ENCODE results near the gene BPIFA1.

DNA sequence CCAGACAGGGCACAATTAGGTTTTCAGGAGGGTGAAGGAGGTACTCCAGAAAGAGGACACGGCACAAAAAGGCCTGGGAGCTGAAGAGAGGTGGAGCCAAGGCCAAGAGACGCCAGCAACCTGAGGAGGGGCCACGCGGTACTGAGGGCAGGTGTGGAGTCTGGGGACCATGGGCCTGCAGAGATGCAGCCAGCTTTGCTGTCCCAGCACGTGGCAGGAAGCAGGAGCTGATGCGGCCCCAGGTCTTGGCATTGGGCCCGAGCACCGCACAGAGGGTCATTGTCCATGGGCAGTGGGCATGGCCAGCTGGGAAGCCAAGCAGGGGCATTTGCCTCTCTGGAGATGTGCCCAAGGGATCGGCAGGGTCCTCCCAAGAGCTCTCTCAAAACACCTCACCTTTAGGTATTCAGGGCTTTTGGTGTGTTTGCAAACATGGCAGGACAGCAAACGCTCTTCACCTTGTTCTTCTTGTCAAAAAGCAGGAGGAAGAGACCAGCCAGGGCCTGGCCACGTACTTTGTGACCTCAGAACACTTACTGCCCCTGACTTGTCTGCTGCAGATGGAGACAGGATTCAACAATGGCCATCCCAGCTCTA is 45.9 kb downstream of the BPIFA1 start:
- TF ChIP-seq, protein P1, sequence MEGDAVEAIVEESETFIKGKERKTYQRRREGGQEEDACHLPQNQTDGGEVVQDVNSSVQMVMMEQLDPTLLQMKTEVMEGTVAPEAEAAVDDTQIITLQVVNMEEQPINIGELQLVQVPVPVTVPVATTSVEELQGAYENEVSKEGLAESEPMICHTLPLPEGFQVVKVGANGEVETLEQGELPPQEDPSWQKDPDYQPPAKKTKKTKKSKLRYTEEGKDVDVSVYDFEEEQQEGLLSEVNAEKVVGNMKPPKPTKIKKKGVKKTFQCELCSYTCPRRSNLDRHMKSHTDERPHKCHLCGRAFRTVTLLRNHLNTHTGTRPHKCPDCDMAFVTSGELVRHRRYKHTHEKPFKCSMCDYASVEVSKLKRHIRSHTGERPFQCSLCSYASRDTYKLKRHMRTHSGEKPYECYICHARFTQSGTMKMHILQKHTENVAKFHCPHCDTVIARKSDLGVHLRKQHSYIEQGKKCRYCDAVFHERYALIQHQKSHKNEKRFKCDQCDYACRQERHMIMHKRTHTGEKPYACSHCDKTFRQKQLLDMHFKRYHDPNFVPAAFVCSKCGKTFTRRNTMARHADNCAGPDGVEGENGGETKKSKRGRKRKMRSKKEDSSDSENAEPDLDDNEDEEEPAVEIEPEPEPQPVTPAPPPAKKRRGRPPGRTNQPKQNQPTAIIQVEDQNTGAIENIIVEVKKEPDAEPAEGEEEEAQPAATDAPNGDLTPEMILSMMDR (IDR thresholded peaks at IDR 0.05 in 4 of 5, conservative IDR thresholded peaks at IDR 0.05 in 1 of 5), result no peak
- TF ChIP-seq POLR2A (IDR thresholded peaks at IDR 0.05), result no peak
